22Rv1 (cell line): ENCODE results near the gene EIPR1.

Experiments used
- ZFX ChIP-seq: fragments of 450-650 bp; IDR thresholded peaks from 2 replicates; pipeline ENCODE4 v1.6.1; 2017; ENCODE audit warnings: antibody characterized with exemption, borderline replicate concordance
- TF ChIP-seq, protein P1 (sequence below): fragments of 450-650 bp; IDR thresholded peaks from 2 replicates; pipeline ENCODE4 v1.5.1; 2017; ENCODE audit warnings: mild to moderate bottlenecking

DNA sequence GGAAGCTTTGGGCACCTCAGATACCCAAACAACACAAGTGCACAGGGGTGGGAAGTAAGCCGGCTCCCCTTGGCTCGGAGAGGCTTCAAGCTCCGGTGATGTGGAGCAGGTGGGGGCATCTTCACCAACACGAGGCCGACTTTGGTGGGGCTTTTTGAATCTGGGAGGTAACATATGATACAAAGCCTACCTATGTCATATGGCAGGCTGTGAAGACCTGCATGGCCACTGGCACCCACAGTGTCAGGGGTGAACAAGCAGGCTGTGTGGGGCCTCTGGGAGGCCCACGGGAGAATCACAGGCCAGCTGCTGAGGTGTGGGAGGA is 109.0 kb downstream of the EIPR1 start:
- TF ChIP-seq, protein P1, sequence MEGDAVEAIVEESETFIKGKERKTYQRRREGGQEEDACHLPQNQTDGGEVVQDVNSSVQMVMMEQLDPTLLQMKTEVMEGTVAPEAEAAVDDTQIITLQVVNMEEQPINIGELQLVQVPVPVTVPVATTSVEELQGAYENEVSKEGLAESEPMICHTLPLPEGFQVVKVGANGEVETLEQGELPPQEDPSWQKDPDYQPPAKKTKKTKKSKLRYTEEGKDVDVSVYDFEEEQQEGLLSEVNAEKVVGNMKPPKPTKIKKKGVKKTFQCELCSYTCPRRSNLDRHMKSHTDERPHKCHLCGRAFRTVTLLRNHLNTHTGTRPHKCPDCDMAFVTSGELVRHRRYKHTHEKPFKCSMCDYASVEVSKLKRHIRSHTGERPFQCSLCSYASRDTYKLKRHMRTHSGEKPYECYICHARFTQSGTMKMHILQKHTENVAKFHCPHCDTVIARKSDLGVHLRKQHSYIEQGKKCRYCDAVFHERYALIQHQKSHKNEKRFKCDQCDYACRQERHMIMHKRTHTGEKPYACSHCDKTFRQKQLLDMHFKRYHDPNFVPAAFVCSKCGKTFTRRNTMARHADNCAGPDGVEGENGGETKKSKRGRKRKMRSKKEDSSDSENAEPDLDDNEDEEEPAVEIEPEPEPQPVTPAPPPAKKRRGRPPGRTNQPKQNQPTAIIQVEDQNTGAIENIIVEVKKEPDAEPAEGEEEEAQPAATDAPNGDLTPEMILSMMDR: no peak
- TF ChIP-seq ZFX: no peak
